ENCODE measurements around the gene DCUN1D3. TPM values are rescaled to one million over a fixed set of nuclear protein-coding genes. Genes with fewer than 3 reads are reported as not detected.
"Not testable (repeated sequence)": the region's sequence is repeated elsewhere in the genome, so short reads cannot be mapped to it uniquely, and the experiment has no call there.

DCUN1D3 gene
- total RNA-seq, 2 experiments from 2014 or later: 3.1 to 4.5 TPM

- TF ChIP-seq EZH2phosphoT487 (IDR thresholded peaks at IDR 0.05; ENCODE audit: borderline replicate concordance, low read depth, low read length): no peak
- no peak for TF ChIP-seq CTCF (conservative IDR thresholded peaks at IDR 0.05; ENCODE audit: low read length)
- H3K79me2 ChIP-seq (ENCODE audit: insufficient read depth, low read depth, low read length): no peaks in the 10 kb centered on the region
- H3K4me2 ChIP-seq (ENCODE audit: low read length): no peak overlapping the region
- H3K27ac ChIP-seq (ENCODE audit: low read depth, low read length, poor library complexity, severe bottlenecking): no peak overlapping the region
- CTCF ChIA-PET (ENCODE audit: unreplicated experiment): no interaction called here
- H2AFZ ChIP-seq (ENCODE audit: low read length): no peak overlapping the region
- POLR2A ChIA-PET: interaction anchor here (0.7 kb wide), 1 partner anchor 73 kb away, joined by 4 read pairs; no protein-coding TSS in a partner anchor
- no peaks in the 10 kb centered on the region for H4K20me1 ChIP-seq (ENCODE audit: insufficient read depth, low read length)
- no peak overlapping the region for H3K4me3 ChIP-seq (ENCODE audit: low read depth, low read length, poor library complexity, severe bottlenecking)
- H3K9me2 ChIP-seq (ENCODE audit: insufficient read depth, low read length): no peaks in the 10 kb centered on the region
- H3K36me3 ChIP-seq (ENCODE audit: insufficient read depth, low read length): no peaks in the 10 kb centered on the region
- intact Hi-C loops (cut with micrococcal nuclease; ENCODE audit: unreplicated experiment): no loop called here
- H3K4me1 ChIP-seq (ENCODE audit: insufficient read depth, low read length, poor library complexity, severe bottlenecking): no peaks in the 10 kb centered on the region
- DNase-seq (ENCODE audit: low spot score): no peak
- no peaks in the 10 kb centered on the region for H3K9me3 ChIP-seq (ENCODE audit: low read length)
- BruUV-seq (replicated peaks): no TSS peak
Observed at GRCh38 chr16:20948444-20948843, 48.3 kb upstream of the DCUN1D3 start.

GRCh38 chr16:20946015-20946629, 46.0 kb upstream of the DCUN1D3 start:
- ChIA-PET CTCF (ENCODE audit: unreplicated experiment) (no interaction called here), POLR2A (no interaction called here)
- Histone ChIP-seq H3K9me2 (ENCODE audit: insufficient read depth, low read length) (no peaks in the 10 kb centered on the region), H3K4me3 (ENCODE audit: low read depth, low read length, poor library complexity, severe bottlenecking) (no peak overlapping the region), H3K4me1 (ENCODE audit: insufficient read depth, low read length, poor library complexity, severe bottlenecking) (no peaks in the 10 kb centered on the region), H2AFZ (ENCODE audit: low read length) (no peak overlapping the region), H3K27ac (ENCODE audit: low read depth, low read length, poor library complexity, severe bottlenecking) (no peak overlapping the region), H3K36me3 (ENCODE audit: insufficient read depth, low read length) (no peaks in the 10 kb centered on the region), H4K20me1 (ENCODE audit: insufficient read depth, low read length) (no peaks in the 10 kb centered on the region), H3K9me3 (ENCODE audit: low read length) (no peaks in the 10 kb centered on the region), H3K4me2 (ENCODE audit: low read length) (no peak overlapping the region), H3K79me2 (ENCODE audit: insufficient read depth, low read depth, low read length) (no peaks in the 10 kb centered on the region)
- intact Hi-C loops (cut with micrococcal nuclease; ENCODE audit: unreplicated experiment): no loop called here
- DNase-seq (ENCODE audit: low spot score): no peak
- TF ChIP-seq EZH2phosphoT487 (IDR thresholded peaks at IDR 0.05; ENCODE audit: borderline replicate concordance, low read depth, low read length): no peak
- no peak for TF ChIP-seq CTCF (conservative IDR thresholded peaks at IDR 0.05; ENCODE audit: low read length)
- no TSS peak for BruUV-seq (replicated peaks)

- H3K9me2 ChIP-seq (ENCODE audit: insufficient read depth, low read length); H4K20me1 ChIP-seq (ENCODE audit: insufficient read depth, low read length); H3K4me3 ChIP-seq (ENCODE audit: low read depth, low read length, poor library complexity, severe bottlenecking); H3K79me2 ChIP-seq (ENCODE audit: insufficient read depth, low read depth, low read length); H3K4me1 ChIP-seq (ENCODE audit: insufficient read depth, low read length, poor library complexity, severe bottlenecking); H3K9me3 ChIP-seq (ENCODE audit: low read length); H3K4me2 ChIP-seq (ENCODE audit: low read length); H3K36me3 ChIP-seq (ENCODE audit: insufficient read depth, low read length); H2AFZ ChIP-seq (ENCODE audit: low read length); DNase-seq (ENCODE audit: low spot score); H3K27ac ChIP-seq (ENCODE audit: low read depth, low read length, poor library complexity, severe bottlenecking); BruUV-seq (replicated peaks); POLR2A ChIA-PET; CTCF ChIA-PET (ENCODE audit: unreplicated experiment): not testable (repeated sequence)
- intact Hi-C loops (cut with micrococcal nuclease; ENCODE audit: unreplicated experiment): loop anchor here (1.0 kb wide), 1 partner anchor 95 kb away; no protein-coding TSS in a partner anchor
Observed at GRCh38 chr16:20945575-20945875, 45.4 kb upstream of the DCUN1D3 start.
